NOMO-1 (cell line): Measurements from ENCODE around the gene ADM5.

Experiments
- DNase-seq, 2 experiments: peaks; one replicate each; lab custom pipeline; 2025; ENCODE audit not compliant: unreplicated experiment in 2 of 2; lab: John Stamatoyannopoulos, UW

ADM5 gene

DNA sequence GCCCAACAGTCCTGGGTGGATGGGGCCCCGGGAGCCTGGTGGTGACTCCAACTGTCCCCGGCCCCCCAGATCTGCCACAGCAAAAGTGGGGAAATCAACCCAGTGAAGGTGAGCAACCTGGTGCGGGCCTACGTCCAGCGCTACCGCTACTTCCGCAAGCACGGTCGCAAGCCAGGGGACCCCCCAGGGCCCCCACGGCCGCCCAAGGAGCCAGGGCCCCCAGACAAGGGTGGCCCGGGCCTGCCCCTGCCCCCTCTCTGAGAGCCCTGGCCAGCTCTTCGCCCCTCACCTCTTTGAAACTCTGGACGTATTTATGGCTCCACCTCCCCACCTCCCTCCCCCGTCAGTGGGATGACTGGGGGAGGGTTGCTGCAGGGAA is 31.3 kb upstream of the ADM5 start:
- no peak for DNase-seq

DNA sequence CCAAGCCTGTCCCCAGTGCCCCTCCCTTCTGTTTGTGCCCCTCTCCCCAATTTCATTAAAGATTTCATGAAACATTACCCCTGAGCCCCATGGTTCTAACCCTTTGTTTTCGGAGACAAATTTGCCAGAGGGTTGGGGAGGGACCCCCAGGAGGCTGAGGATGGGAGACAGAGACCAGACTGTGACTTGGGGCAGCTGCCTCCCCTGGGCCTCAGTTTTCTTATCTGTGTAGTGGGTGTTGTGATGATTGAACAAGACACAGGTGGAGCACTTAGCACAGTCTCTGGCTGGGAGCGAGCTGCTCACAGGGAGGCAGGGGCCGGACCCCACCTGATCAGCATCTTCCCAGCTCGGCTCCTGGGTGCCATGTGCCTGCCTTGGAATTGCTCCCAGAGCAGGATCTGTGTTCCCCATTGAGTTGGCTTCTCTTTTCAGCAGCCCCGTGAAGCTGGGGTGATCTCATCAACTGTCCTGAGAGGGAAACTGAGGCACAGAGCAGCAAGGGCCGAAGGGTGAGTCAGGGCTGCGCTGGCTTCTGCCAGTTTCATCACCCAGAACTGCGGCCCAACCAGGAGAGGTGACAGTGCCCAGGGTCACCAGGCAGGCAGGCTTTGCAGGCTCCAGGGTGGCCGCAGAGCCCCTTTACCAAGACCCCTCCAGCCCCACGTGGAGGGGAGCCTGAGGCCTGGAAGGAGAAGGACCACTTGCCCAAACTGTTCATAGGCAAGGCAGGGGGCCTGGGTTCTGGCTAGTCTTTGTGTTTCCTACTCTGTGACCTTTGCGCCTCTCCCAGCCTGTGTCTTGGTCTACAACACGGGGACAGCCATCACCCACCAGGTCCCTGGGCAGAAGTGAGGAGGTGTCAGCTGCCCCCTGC is 30.6 kb upstream of the ADM5 start:
- no peak for DNase-seq

DNA sequence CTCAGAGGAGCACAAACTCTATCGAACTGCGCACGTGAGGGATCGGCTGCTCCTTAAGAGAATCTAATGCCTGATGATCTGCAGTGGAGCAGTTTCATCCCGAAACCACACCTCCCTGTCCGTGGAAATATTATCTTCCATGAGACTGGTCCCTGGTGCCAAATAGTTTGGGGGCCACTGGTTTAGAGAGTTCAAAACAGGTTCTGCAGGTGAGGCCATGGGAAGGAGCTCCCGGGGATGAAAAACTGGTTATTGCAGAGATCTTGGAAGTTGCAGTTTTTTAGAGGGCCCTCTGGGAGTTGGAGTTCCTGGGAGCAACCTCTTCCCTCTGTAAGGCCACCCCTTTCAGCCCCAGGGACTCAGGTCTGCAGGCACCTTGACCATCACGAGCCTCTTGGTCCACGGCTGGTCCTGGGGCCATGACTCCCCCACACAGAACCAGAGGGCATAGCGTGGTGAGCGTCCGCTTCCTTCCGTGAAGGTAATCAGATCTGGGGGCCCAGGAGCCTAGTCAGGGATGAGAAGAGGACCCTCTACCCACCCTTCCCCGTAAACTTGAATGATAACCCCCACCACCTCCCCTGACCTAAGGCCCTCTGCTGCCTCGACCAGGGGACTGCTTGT is 28.9 kb upstream of the ADM5 start:
- DNase-seq = no peak

DNA sequence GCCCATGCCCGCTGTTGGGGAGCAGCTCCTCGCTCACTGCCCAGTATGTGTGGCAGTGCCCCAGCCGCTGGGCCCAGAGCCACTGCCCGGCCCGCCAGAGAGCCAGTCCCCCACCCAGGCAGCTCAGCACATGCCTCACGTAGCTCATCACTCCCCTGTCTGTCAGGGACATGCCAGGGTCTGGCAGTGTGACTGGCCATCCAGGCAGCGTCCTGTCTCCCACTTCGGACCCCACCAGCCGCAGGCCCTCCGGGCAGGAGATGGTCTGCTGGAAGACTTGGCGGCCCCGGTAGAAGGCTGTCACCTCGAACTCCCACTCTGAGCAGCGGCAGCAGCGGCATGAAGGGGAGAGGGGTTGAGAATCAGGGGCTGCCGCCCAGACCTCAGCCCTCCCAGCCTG is 27.4 kb upstream of the ADM5 start:
- DNase-seq = no peak

DNA sequence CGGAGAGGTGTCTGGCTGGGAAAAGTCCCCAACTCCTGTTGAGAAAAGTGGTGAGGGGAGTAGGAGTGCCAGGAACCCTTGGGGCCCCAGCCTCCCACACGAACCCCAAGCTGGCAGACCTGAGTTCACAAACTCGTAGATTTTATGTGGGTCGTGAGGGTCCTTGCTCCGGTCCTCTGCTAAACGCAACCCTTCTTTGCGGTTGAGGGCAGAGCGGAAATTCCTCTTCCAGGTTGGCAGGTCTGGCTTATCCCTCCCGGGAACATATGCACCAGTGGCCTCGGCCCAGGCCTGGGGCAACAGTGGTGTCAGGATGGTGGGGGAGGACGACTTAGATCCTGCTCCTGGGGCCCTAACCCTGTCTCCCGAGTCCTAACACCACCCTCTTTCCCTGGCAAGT is 26.2 kb upstream of the ADM5 start:
- no peak for DNase-seq

DNA sequence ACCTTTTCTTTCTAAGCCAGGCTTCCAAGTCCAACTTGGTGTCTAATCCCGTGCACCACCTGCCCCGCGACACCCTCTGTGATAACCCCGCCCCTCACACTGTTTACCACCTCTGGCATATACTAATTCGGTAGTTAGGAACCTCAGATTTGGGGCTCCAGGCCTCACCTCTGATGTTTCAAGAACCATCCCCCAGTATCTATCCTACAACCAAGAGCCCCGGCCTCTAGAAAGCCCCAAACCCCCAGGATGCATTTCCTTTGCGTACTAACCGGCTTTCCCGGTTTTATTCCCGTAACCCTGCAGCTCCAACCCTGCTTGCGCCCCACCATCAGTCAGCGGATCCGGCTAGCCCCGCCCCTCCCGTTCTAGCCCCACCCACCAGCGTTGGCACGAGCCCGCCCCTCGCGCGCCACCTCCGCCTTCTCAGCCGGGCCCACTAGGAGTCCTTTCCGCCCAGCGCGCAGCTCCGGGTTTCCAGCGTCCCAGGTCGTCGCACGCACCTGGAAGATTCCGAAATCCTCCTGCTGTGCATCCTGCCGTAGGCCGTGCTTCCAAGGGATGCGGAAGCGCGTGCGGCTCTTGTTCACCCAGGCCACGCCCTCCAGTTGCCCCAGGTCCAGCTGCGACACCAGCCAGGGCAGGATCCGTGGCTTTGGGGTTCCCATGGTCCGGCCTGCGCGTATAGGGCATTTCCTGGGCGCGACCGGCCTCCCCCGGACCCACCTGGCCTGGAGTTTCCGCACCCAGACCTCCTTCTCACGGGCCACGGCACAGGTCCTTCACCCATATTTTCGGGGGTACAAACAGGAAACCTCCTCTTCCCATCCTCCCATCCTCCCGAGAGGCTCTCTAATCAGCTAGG is 25.0 kb upstream of the ADM5 start:
- peak; percentile 60 to 74 for DNase-seq

DNA sequence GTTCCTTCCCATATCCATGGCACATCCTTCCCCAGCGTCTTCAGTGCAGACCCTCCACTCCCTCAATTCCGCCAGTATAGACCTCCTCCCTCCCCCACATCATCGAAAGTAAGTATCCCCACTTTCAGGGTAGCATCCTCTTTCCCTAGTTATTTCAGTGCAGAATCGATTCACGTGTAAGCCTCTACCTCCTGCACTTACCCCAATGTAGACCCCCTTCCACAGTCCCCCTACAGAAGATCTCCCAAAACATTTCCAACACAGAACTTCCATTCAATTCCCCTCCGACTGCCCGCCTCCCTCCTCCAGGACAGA is 24.4 kb upstream of the ADM5 start:
- DNase-seq = no peak

DNA sequence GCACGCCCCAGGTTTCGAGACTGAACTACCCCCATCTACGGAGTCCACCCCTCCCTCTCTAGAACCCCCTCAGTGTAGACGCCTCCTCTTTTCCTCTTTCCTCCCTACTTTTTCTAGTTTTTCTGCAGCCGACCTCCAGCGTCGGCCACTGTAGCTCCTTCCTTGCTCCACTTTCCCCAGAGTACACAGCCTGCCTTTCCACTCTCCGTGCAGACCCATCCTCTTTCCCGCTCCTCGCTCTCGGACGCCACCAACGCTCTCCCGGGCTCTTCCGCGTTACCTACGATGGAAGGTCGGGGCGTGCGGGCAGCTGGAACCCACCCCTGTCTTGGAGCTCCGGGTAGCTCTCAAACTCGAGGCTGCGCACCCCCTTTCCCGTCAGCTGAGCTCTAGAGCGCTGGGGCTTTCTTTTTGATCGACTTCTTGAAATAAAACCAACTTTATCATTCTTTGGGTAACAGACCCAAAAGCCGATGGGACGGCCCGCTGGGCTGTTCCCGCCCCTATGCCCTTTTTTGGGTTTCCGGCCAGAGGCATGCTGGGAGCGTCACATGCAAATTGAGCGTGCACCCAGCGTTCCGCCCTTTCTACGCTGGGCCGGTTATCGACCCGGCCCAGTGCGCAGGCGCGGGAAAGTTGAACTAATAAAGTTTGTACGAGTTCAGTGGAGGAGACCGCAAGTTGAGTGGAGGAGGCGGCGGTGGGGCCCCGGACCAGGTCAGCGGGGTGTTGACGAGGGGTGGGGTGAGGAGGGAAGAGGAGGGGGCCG is 23.9 kb upstream of the ADM5 start, which contains the start of the genes BCL2L12 and IRF3:
Gene BCL2L12 (plus strand): TSS at position 583 of the 769 bp plus-strand sequence. CDS start 760 bp downstream, outside the sequence.
Gene IRF3 (minus strand): TSS at position 507 of the 769 bp plus-strand sequence. CDS start 1,019 bp downstream, outside the sequence.
- peak; percentile 94 to 95 for DNase-seq

DNA sequence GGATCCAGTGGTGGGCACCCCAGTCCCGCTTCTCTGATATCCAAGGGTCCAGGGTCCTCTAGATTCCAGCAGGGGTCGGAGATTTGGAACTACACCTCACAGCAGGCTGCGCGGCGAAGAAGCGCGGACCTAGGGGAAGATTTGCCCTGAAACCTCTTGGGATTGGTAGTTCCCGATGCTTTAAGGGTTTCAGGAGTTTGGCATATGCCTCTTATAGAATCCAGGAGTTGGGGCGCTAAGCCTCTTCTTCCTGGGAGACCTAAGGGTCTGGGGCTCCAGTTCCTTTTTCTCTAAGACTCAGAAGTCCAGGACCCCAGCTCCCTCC is 23.3 kb upstream of the ADM5 start:
- no peak for DNase-seq

DNA sequence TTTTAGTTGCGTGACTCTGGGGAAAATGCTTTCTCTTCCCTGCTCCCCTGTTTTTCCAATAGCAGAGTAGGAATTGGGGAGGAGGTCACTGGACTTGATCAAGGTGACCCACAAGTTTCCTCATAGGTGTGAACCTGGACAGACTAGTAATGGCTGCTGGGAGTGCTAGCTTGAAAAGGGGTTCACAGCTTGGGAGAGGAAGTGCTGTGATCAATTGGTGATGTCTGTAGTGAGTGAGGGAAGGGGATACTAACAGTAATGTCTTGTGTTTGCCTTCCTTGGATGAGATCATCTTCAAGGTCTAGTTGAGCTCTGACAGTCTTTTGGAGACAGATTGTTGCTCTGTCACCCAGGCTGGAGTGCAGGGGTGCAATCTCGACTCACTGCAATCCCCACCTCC is 21.9 kb upstream of the ADM5 start:
- DNase-seq = no peak

DNA sequence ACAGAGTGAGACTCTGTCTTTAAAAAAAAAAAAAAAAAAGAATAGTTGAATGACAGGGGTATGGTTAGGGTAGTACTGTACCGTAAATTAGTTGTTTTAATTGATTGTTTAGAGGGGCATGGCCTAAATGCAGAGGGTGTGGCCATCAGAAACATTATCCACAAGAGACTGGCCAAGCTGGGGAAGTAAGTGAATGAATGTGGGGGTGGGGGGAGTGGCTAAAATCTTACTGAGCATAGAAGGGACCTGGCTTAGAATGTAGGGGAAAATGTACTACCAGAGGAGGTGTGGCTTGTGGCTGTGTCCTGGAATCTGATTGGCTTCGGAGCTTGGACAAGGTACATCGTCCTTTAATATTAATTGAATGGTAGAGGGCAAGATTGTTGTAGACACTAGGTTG is 19.9 kb upstream of the ADM5 start:
- DNase-seq = no peak

DNA sequence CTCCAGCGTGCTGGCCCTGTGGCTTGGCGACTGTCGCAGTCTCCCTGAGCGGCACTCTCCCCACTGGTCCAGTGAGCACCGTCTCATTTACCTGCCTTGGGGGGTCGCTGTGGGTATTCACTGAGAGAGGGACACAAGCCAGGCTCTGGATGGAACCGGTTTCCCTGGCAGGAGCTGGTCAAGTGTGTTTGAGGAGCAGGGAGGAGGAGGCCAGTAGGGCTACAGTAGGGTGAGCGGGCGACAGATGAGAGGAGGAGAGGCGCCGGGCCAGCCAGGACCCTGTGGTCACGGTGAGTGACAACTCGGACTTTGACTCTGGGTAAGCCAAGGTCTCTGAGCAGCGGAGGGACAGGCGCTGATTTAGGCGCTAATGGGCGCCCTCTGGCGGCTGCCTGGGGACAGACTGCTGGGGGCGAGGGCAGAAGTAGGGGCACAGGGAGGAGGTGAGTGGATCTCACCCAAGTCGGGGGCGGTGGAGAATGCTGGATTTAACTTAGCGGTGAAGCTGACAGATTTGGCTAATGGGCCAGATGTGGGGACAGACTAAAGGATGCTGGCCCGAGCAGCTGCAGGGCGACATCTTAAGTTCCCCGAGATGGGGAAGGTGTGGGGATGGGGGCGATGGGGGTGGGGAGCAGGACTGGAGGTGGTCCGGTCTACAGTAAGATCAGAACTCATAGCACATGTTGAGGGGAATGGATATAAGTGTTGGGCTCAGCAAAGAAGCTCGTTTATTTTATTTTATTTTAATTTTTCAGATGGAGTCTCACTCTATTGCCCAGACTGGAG is 17.1 kb upstream of the ADM5 start:
- peak; percentile 54 to 65 for DNase-seq

DNA sequence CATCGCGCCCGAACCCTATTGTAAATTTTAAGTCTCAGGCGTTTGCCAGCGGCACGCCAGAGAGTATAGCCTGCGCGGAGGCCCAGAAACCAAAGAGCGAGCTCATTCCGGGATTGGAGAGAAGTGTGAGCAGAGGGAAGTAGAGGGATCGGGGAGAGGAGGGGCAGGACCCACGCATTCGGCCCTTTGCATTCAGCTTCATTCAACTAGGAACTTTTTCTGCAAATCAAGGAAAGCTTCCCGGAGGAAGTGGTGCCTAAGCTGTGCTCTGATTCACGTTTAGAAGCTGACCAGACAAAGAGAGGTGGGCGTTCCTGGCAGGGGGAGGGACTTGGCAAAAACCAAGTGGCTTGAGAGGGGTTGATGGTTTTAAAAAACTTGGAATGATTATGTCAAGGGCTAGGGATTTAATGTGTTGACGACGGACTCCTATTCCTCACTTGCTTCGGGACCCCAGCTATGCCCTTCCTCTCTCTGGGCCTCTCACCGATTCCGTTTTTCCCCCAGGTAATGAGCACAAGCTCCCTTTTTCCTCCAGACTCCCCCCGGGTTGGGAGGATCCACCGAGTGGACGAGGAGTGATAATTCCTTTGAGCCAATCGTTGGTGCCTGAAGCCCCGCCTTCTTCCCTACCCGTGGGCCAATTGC is 13.1 kb upstream of the ADM5 start:
- DNase-seq = peak; percentile 82 to 87

DNA sequence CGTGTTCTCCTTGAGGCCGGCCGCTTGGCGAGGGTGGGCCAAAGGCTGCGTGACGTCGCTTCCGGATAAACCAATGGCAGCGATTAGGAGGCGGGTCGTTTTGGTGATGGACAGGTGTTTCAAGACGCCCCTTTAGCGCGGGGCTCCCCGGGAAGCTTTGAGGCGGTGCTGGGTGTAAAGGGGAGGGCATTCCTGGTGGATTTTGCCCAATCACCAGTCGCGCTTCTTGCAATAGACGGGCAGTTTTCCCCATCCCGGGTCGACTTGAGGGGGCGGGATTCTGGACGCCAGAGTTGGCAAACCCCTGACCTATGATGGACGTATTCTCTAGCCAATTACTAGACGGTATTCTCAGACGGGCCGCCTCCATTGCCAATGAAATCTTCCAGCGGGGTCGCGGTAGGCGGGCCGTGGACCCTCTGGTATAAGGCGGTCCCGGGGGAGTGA is 12.6 kb upstream of the ADM5 start:
- DNase-seq = peak; percentile 100

DNA sequence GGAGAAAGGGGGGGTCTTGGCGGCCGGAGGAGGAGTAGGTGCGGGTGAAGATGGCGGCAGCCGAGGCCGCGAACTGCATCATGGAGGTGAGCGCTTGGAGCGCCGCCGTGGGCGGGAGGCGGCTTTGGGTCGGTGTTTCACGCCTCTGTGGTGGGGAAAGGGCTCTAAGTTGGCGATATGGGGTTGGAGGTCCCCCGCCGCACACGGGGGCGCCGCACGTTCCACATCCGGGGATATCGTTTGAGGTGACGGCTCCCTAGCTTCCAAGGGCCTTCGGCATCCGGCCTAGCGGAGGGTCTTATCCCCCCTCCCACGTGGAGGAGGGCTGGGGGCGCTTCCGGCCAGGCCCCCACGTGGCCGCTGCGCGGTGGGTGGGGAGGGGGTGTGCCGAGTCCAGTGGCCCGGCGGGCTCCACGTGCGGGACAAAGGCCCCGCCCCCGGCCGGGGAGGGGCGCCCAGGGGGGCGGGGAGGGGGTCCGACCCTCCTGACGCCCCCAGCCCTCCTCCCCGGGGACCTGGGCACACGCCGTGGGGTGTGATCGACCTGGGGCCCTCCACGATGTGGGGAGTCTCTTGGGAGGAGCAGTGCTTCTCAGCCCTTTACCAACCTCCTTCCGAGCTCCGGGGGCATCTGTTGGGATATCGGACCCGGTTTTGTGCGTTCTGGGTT is 12.0 kb upstream of the ADM5 start, which contains the start of gene PRMT1:
Gene PRMT1 (plus strand): TSS at position 41 of the 670 bp plus-strand sequence. CDS start 10 bp downstream, at position 51.
- DNase-seq = no peak

DNA sequence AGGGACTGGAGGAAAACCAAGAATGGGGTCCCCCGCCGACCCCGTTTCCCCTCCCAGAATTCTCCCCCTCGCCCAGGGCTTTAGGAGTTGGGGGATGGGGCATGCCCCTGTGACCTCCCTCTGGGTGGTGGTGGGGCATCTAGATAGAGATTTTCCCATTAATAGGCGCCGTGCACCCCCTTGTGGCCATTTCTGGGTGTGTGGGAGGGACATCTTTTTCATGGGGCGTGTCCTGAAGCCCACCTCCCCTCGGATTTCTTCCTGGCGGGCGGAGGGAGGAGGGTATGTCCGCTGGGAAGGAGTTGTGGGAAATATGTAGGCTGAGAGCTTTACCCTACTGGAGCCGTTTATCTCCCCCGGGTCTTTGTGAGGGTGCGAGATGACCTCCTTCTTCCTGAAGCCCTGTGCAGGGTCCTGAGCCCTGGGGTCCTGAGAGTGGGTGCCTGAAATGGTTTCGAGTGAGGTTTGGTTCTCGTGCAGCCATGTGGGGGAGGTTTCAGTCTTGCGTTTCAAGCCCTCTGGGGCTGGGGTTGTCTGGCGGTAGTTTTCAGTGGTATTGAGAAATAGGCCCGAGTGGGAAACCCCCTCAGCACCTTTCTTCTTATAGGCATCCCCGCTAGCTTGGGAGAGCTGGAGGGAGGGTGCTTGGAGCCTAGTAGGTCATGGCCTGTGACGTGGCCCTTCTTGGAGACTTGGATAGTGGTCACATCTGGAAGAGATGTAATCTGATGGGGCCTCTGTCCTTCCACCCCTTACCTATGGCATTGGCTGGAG is 11.3 kb upstream of the ADM5 start:
- peak; percentile 47 to 73 for DNase-seq

DNA sequence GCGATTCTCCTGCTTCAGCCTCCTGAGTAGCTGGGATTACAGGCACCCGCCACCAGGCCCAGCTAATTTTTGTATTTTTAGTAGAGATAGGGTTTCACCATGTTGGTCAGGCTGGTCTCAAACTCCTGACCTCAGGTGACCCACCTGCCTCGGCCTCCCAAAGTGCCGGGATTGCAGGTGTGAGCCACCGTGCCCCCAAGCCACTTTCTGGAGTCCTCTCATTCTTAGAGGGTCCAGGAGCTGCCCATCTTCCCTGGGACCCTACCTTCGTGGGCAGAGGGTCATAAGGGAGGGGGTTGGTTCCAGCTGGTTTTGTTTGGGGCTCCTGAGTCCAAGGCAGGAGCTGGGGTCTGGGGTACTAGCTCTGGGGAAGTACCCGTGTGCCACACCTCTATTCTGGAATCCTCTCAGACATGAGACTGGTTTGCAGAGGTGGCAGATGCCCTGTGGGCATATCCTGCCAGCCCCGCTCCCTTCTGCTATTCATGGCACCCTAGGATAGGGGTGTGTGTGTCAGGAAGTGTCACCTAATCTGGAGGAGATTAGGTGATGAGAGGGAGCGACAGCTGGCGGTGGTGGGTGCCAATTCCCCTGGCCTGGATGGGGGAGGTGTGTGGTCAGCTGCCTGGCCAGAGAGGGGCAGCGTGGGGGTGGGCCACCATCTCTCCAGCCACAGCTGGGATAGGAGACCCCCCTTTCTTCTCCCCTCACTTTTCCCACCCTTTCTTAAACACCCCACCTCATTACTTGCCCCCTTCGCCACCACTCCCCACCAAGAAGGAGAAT is 10.2 kb upstream of the ADM5 start:
- no peak for DNase-seq
